Heart right ventricle (tissue), 16 donors: ENCODE results near the gene CNIH3. TPM values are rescaled to one million over a fixed set of nuclear protein-coding genes. Genes with fewer than 3 reads are reported as not detected.

Experiments used
- ATAC-seq, 8 donors: fragments of 200-7000 bp; cut with Tn5 transposase; one replicate each; pipeline ENCODE4 v1.9.1; 2020; ENCODE audit warnings: mild to moderate bottlenecking in 8 of 8, moderate library complexity in 8 of 8, moderate number of reproducible peaks in 1 of 8
- DNase-seq, 2 donors: peaks; one replicate each; pipeline ENCODE4 v3.0.0-alpha.2; 2020
- H3K27ac ChIP-seq, 10 donors: fragments of 200-600 bp; sonication (generic) in 2 of 10; one replicate each; pipeline versions ENCODE4 v1.5.0 to v1.8.0; 2020 to 2022; ENCODE audit warnings: mild to moderate bottlenecking in 3 of 10
- H3K27me3 ChIP-seq, 7 donors: fragments of 200-600 bp; one replicate each; pipeline ENCODE4 v1.8.0; 2021 to 2022; ENCODE audit warnings: mild to moderate bottlenecking in 2 of 7
- H3K36me3 ChIP-seq, 9 donors: fragments of 200-600 bp; sonication (generic) in 1 of 9; one replicate each; pipeline versions ENCODE4 v1.5.0 to v1.8.0; 2020 to 2022; ENCODE audit warnings: mild to moderate bottlenecking in 2 of 9
- H3K4me1 ChIP-seq, 9 donors: fragments of 200-600 bp; sonication (generic) in 1 of 9; one replicate each; pipeline versions ENCODE4 v1.5.0 to v1.8.0; 2020 to 2022; ENCODE audit warnings: mild to moderate bottlenecking in 4 of 9
- H3K4me3 ChIP-seq, 10 donors: fragments of 200-600 bp; sonication (generic) in 2 of 10; one replicate each; pipeline versions ENCODE4 v1.5.0 to v1.8.0; 2020 to 2022; ENCODE audit warnings: mild to moderate bottlenecking in 7 of 10, moderate library complexity in 2 of 10
- H3K9me3 ChIP-seq, 11 donors: fragments of 200-600 bp in 10 of 11; sonication (generic) in 2 of 11; one replicate each; pipeline versions ENCODE4 v1.5.0 to v1.8.0; 2013 to 2022; ENCODE audit warnings: mild to moderate bottlenecking in 2 of 11, control low read depth in 1 of 11, moderate library complexity in 1 of 11
- WGBS, 2 donors: extraction: QIAGEN DNeasy Blood & Tissue Kit; methylation state at CpG; one replicate each; pipeline ENCODE4 v1.1.7; 2013; ENCODE audit warnings: inconsistent platforms in 1 of 2; 5-methylcytosine and 5-hydroxymethylcytosine counted together
- intact Hi-C, 10 donors: fragments of 100-400 bp; cut with DNase I; formaldehyde crosslinking; loops; one replicate each; pipeline versions ENCODE4 v1.11.1 to v1.14.2; 2022
- polyA plus RNA-seq, 2 donors: library from polyadenylated mRNA; stranded (reverse); fragments of 200-250 nt; gene quantifications; one replicate each; pipeline ENCODE4 v1.2.3, GENCODE V29; 2013
- total RNA-seq, 10 donors: library from RNA; stranded (reverse); fragmentation: NEBNext Ultra II Directional in 3 of 10; extraction: Animal tissue kit (Norgen Biotek cat#: 25700) in 3 of 10; gene quantifications; one replicate each; pipeline versions ENCODE4 v1.2.1 to v1.2.4, GENCODE V29; 2021 to 2023
- TF ChIP-seq, protein P1 (sequence below), 9 donors: fragments of 200-600 bp; sonication (generic) in 2 of 9; IDR thresholded peaks; one replicate each; pipeline versions ENCODE4 v1.5.0 to v1.8.0; 2021 to 2022; ENCODE audit warnings: antibody characterized with exemption in 9 of 9, mild to moderate bottlenecking in 5 of 9, moderate library complexity in 1 of 9
- donor health status: Arrhythmogenic right ventricular cardiomyopathy.
- donor health status: ischemic (EF 13 %, LVEDD 7.1; RV severe dilation, severe dysfunction).
- donor health status: healthy with polysubstance abuse.
- donor health status: DM: no; HTN: yes; CAD: no.
- donor health status: DM: no; HTN: no; CAD: no.
- donor health status: ischemic (EF 25% LVEDD 6.9; RV normal size, moderate dysfunction).
- donor health status: ischemic (EF 25% LVEDD 5.7; RV mildly dilated, moderate dysfunction).
- donor health status: healthy.
- donor health status: DM: yes; HTN: yes; CAD: no.
- donor health status: Ischemic cardiomyopathy.
- donor health status: ischemic (EF 35%, LVEDD 5.7; RV mildly dilated, moderate dysfunction).
- donor health status: nonischemic (EF 11% LVEDD 7.7; RV severe dilation, severe dysfunction).
- donor health status: DM: yes; HTN: yes; CAD: no.
- donor health status: PGD.
- donor health status: ischemic (EF 29% LVEDD 5.4; RV normal size, mild dysfunction).
- donor health status: nonischemic (EF 23%, LVEDD 6.1; RV moderate dilation, normal function).

Gene CNIH3
- total and polyA plus RNA-seq, 12 donors, result 0.28 to 1.8 (median 0.83) TPM

DNA sequence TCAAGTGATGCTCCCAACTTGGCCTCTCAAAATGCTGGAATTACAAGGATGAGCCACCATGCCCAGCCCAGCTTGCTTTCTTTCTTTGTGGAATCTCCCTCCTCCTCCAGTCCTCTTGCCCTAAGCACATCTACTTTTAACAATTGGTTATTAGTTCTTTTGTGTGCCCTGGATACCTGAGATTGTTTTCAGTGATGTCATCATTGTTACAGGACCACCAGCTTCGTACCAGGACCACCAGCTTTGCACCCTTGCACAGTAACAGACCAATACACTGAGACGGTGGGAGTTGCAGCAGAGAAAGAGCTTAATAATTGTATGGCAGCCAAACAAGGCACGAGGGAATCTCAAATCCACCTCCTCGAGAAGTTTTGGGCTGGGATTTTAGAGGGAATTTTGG is 71.3 kb downstream of the CNIH3 start:
- no peaks in the 10 kb centered on the region for H3K27me3 ChIP-seq
- DNase-seq (no peak), ATAC-seq (no peak)
- H3K36me3 ChIP-seq, result no peaks in the 10 kb centered on the region
- H3K9me3 ChIP-seq, result no peaks in the 10 kb centered on the region
- H3K27ac ChIP-seq, result no peak overlapping the region
- TF ChIP-seq, protein P1, sequence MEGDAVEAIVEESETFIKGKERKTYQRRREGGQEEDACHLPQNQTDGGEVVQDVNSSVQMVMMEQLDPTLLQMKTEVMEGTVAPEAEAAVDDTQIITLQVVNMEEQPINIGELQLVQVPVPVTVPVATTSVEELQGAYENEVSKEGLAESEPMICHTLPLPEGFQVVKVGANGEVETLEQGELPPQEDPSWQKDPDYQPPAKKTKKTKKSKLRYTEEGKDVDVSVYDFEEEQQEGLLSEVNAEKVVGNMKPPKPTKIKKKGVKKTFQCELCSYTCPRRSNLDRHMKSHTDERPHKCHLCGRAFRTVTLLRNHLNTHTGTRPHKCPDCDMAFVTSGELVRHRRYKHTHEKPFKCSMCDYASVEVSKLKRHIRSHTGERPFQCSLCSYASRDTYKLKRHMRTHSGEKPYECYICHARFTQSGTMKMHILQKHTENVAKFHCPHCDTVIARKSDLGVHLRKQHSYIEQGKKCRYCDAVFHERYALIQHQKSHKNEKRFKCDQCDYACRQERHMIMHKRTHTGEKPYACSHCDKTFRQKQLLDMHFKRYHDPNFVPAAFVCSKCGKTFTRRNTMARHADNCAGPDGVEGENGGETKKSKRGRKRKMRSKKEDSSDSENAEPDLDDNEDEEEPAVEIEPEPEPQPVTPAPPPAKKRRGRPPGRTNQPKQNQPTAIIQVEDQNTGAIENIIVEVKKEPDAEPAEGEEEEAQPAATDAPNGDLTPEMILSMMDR (IDR thresholded peaks at IDR 0.05), result no peak
- intact Hi-C loops, result no loop called here
- no peak overlapping the region for H3K4me3 ChIP-seq
- WGBS, 2 donors, result 64 to 65% methylated on average over 4 of the region's 4 CpGs
- H3K4me1 ChIP-seq, result no peaks in the 10 kb centered on the region

GRCh38 chr1:224689374-224689773 is 73.3 kb downstream of the CNIH3 start:
- intact Hi-C loops, result no loop called here
- TF ChIP-seq, protein P1 (IDR thresholded peaks at IDR 0.05), result no peak
- Histone ChIP-seq H3K27ac (no peak overlapping the region), H3K4me1 (no peaks in the 10 kb centered on the region), H3K4me3 (no peak overlapping the region), H3K27me3 (no peaks in the 10 kb centered on the region), H3K9me3 (no peaks in the 10 kb centered on the region), H3K36me3 (no peaks in the 10 kb centered on the region)
- ATAC-seq, result no peak
- WGBS, 2 donors, result 52 to 59% methylated on average over 9 of the region's 9 CpGs
- no peak for DNase-seq

DNA sequence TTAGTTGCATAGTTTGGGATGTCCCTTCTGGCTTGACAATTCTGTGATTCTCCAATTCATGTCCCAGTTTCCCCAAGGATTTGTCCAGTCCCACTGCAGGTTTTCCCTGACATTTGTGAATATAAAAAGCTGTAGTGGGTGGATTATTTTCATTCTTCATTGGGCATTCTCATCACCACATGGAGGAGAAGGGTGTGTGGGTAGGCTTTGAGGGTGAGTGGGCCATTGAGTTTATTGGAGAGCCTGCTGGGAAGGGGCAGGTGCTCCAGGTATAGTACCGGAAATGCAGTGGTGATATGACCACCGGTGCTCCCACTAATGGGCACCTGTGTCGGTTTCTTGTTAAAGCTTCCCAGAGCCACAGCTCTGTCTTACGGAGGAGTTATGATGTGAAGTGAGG is 74.5 kb downstream of the CNIH3 start:
- Histone ChIP-seq H3K27me3 (no peaks in the 10 kb centered on the region), H3K9me3 (no peaks in the 10 kb centered on the region), H3K4me1 (no peaks in the 10 kb centered on the region), H3K27ac (no peak overlapping the region), H3K36me3 (no peaks in the 10 kb centered on the region), H3K4me3 (no peak overlapping the region)
- intact Hi-C loops, result no loop called here
- DNase-seq (no peak), ATAC-seq (no peak)
- 93 to 97% methylated on average over 4 of the region's 4 CpGs for WGBS, 2 donors
- TF ChIP-seq, protein P1 (IDR thresholded peaks at IDR 0.05), result no peak

DNA sequence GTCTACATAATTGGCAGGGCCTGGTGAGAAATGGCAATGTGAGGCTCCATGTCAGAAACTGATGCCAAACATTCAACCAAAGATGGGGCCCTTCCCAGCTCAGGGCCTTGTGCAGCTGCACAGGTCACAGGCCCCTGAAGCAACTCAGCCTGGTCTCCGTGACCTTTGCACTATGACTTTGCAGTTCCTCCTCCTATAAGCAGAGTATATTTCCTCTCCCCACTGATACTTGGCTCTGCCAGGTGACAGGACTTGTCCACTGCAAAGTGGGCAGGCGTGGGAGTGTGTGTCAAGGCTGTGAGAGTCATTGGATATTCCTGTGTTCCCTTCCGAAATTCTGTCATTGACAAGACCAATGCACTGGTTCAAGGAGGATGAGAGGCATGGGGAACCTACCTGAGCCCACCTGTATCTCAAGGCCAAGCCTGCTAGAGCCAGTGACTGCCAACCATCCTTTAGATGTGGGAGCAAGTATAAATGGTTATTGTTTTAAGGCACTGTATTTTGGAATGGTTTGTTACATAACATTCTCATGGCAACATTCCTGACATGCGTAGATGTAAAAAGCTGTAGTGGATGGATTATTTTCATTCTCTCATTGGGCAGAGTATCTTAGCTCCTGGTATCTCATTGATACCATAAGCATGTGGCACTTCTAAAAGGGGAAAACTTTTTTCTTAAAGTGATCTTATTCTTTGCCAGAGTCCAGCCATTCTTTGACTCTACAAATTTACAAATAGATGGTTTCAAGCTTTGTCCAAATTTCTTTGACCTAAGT is 75.2 kb downstream of the CNIH3 start:
- DNase-seq, result no peak
- intact Hi-C loops, result no loop called here
- H3K27me3 ChIP-seq, result no peaks in the 10 kb centered on the region
- H3K4me3 ChIP-seq, result no peak overlapping the region
- H3K9me3 ChIP-seq, result no peaks in the 10 kb centered on the region
- WGBS, 2 donors, result 60 to 63% methylated on average over 4 of the region's 4 CpGs
- TF ChIP-seq, protein P1 (IDR thresholded peaks at IDR 0.05), result no peak
- no peaks in the 10 kb centered on the region for H3K4me1 ChIP-seq
- H3K27ac ChIP-seq, result no peak overlapping the region
- ATAC-seq, result no peak
- H3K36me3 ChIP-seq, result no peaks in the 10 kb centered on the region
